AG08396 (cell line): ENCODE measurements around the gene MMP7.
"Not testable (repeated sequence)": the region's sequence is repeated elsewhere in the genome, so short reads cannot be mapped to it uniquely, and the experiment has no call there.

Experiments used
- DNase-seq: peaks from one replicate; pipeline ENCODE4 v3.0.0; 2012; ENCODE audit warnings: low spot score, mixed read lengths

MMP7 gene

GRCh38 chr11:102539567-102539966 lies 9.0 kb upstream of the MMP7 start:
- DNase-seq = no peak

DNA sequence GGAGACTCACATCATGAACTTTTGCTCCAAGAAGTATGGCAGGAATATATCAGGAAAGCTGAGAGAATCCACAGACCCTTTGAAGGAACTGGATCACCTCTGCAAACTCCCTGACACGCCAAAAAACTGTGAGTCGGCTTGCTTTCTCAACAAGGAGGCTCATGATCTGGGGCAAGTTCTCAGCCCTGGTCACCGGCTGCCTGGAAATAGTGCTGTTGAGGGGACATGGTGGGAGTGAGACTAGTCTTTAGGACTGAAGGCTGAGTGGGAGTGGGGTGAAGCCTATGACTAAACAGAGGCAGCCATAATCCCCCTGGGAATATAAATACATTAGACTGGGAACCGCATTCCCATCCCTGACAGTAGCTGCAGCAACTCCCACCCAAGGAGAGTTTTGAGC lies 8.4 kb upstream of the MMP7 start:
- DNase-seq = no peak

DNA sequence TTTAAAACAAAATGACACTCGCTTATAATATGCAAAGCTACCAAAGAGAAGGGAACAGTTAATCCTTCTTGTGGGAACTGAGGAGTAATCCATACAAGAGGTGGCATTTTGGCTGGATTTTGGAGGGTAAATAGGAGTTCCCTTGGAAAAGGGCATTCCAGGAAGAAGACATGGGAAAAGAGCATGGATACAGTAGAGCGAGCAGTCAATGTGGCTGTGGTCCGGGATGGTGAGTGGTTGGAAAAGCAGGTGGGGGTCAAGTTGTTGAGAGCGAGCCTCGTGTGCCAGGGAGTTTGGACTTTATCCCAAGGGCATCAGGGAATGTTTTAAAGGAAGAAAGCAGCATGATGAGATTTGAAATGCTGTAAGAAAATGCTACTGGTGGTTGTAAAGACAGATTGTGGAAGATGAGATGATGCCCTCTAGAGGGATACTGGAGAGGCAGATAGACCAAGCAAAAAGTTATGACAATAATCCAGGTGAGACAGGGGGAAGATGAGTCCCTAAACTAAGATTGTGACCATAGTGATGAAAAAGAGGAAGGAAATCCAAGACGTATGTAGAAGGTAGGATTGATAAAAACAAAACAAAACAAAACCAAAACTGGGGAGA lies 3.8 kb upstream of the MMP7 start:
- no peak for DNase-seq

GRCh38 chr11:102528618-102529017 lies 1.9 kb downstream of the MMP7 start:
- no peak for DNase-seq

DNA sequence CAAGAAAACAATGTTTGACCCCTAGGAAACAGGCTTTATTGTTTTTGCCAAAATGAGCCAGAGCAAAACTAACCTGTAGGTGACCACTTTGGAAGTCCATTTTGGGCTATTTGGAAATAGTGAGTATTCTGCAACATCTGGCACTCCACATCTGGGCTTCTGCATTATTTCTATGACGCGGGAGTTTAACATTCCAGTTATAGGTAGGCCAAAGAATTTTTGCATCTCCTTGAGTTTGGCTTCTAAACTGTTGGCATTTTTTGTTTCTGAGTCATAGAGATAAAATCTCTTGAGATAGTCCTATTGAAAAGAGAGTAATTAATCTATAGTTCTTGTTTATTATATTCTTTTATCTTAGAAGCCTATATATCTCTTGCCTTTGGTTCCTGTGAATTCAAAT lies 2.9 kb downstream of the MMP7 start:
- DNase-seq = no peak

DNA sequence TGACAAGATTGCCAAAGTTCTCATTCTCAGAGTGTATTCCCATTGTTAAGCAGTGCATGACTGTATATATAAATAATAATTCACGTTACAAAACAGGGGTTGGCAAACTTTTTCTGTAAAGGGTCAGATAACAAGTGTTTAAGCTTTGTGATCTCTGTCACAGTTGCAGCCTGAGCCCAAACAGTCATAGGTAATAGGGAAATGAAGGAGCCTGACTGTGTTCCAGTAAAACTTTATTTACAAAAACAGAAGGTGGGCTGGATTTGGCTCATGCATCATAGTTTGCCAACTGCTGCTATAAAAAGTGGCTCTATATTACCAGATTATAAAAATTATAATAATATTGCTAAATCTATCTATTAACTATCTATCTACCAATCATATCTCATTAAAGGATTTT lies 3.5 kb downstream of the MMP7 start:
- no peak for DNase-seq

GRCh38 chr11:102523887-102524286 lies 6.7 kb downstream of the MMP7 start:
- DNase-seq = no peak

DNA sequence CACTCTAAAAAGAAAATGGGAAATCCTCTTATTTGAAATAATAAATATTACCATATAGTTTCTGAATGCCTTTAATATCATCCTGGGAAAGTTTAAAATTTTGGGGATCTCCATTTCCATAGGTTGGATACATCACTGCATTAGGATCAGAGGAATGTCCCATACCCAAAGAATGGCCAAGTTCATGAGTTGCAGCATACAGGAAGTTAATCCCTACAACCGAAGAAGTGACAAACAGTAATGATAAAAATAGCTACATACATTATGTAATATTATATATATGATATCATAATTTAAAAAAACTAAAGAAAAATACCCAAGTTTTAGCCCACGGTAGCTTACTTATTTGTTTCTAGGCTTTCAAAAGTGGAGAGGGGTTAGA lies 7.4 kb downstream of the MMP7 start:
- DNase-seq = no peak

DNA sequence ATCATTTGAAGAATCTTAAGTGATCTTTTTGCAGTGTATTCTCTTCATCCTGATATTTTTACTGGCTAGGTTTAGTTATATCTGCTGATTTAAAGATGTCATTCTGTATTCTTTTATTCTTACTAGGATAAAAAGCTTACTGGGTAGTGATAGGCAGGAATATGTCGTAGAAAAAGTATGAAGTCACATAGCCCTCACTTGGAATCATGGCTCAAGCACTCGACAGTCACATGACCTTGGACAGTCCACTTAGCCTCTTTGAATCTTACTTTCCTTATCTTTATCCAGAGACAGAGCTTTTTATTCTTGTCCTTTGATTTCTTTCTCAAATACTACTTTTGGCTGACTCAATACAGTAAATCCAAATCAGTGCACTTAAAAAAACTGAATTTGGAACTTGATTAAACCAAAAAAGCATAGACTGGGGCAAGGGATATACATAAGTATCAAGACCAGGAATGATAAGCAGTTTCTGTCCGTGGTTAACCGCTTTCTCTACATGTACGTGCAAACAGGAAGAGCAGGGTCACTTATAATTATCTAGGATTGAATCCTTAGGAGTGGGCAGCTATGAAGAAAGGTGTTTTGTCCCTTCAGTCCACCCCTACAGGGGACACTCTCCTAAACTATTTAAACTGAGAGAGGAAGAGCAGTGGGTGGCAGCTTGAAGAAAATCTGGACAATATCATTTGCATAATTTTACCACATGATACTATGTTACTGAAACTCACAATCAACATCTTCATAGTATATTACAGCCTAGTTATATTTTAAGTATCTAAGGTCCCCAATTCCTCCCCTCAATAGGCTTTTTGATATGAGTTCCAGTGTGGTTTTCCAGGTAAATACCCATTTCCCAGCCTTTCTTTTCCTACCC lies 8.0 kb downstream of the MMP7 start:
- no peak for DNase-seq

GRCh38 chr11:102521121-102521520 lies 9.4 kb downstream of the MMP7 start:
- DNase-seq = no peak

- DNase-seq = no peak
Measured at GRCh38 chr11:102520514-102520913, 10.0 kb downstream of the MMP7 start.

GRCh38 chr11:102518296-102519094 lies 12.1 kb downstream of the MMP7 start:
- DNase-seq = peak; percentile 8

- DNase-seq = no peak
Measured at GRCh38 chr11:102517670-102518069, 12.9 kb downstream of the MMP7 start.

DNA sequence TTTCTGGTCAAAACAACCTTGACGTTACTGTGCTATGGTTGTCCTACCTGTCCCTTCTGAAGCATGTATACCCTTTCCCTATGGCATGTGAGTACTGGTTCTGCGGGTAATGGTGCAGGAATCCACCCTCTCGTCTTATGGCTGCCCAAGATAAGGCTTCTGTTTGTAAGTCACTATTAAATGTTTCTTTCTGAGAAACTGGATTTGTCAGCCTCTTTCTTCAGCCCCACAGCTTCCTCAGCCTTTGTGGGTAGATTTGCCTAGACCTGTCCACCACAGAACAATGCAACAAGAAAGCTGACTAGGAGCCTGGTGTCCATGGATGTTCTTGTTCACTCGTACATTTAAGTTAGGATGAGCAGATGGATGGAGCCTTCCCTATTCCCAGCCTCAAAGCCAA lies 14.4 kb downstream of the MMP7 start:
- DNase-seq = no peak

GRCh38 chr11:102513869-102514268 lies 16.7 kb downstream of the MMP7 start:
- DNase-seq = no peak

- DNase-seq = no peak
Measured at GRCh38 chr11:102510439-102511135, 20.0 kb downstream of the MMP7 start.

DNA sequence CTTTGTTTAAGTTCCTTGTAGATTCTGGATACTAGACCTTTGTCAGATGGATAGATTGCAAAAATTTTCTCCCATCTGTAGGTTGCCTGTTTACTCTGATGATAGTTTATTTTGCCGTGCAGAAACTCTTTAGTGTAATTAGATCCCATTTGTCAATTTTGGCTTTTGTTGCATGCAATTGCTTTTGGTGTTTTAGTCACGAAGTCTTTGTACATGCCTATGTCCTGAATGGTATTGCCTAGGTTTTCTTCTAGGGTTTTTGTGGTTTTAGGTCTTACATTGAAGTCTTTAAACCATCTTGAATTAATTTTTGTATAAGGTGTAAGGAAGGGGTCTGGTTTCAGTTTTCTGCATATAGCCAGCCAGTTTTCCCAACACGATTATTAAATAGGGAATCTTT lies 27.7 kb downstream of the MMP7 start:
- DNase-seq = not testable (repeated sequence)

GRCh38 chr11:102500829-102501228 lies 29.7 kb downstream of the MMP7 start:
- no peak for DNase-seq

- DNase-seq = no peak
Measured at GRCh38 chr11:102499931-102500330, 30.6 kb downstream of the MMP7 start.

DNA sequence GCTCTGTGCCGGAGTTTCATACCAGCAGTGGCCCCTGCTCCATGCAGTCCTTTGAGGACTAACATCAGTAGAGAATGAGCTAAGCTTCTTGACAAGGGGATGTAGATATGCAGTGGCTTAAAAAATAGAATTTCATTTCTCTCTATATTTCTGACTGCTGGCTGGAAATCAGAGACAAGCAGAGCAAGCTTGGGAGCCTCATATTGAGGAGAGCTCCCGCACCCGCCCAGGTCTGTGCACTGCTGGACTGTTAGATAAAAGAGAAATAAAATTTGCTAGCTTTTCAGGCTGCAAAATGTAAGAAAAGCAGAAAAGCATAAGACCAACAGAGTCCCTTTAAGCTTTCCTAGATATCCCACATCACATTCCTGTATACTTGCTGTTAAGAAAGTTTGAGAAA lies 31.4 kb downstream of the MMP7 start:
- no peak for DNase-seq

DNA sequence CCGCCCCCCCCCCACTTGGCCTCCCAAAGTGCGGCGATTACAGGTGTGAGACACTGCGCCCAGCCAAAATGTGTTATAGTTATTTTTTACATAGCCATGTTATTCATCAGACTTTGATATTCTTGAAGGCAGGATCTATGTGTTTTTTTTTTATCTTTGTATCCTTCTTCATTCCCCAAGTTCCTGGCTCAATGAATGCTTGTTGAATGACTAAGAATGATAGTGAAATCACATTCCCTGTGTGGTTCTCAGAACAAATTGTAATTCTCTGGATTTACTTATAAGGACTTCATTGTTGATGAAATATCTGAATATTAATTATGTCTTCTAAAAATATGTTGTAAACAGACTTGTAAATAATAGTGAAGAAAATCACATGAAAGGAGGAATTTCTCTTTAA lies 33.5 kb downstream of the MMP7 start:
- DNase-seq = peak; percentile 26
